IPS-11a (cell line): ENCODE data around the gene CHD8.
"Not testable (repeated sequence)": the region's sequence is repeated elsewhere in the genome, so short reads cannot be mapped to it uniquely, and the experiment has no call there.

ENCODE experiments used
- H3K4me3 ChIP-seq: one replicate; pipeline ENCODE4 v1.5.1; 2013; ENCODE audit warnings: low read depth, low read length, control low read depth

The CHD8 gene, protein sequence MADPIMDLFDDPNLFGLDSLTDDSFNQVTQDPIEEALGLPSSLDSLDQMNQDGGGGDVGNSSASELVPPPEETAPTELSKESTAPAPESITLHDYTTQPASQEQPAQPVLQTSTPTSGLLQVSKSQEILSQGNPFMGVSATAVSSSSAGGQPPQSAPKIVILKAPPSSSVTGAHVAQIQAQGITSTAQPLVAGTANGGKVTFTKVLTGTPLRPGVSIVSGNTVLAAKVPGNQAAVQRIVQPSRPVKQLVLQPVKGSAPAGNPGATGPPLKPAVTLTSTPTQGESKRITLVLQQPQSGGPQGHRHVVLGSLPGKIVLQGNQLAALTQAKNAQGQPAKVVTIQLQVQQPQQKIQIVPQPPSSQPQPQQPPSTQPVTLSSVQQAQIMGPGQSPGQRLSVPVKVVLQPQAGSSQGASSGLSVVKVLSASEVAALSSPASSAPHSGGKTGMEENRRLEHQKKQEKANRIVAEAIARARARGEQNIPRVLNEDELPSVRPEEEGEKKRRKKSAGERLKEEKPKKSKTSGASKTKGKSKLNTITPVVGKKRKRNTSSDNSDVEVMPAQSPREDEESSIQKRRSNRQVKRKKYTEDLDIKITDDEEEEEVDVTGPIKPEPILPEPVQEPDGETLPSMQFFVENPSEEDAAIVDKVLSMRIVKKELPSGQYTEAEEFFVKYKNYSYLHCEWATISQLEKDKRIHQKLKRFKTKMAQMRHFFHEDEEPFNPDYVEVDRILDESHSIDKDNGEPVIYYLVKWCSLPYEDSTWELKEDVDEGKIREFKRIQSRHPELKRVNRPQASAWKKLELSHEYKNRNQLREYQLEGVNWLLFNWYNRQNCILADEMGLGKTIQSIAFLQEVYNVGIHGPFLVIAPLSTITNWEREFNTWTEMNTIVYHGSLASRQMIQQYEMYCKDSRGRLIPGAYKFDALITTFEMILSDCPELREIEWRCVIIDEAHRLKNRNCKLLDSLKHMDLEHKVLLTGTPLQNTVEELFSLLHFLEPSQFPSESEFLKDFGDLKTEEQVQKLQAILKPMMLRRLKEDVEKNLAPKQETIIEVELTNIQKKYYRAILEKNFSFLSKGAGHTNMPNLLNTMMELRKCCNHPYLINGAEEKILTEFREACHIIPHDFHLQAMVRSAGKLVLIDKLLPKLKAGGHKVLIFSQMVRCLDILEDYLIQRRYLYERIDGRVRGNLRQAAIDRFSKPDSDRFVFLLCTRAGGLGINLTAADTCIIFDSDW (N-terminal part only)

DNA sequence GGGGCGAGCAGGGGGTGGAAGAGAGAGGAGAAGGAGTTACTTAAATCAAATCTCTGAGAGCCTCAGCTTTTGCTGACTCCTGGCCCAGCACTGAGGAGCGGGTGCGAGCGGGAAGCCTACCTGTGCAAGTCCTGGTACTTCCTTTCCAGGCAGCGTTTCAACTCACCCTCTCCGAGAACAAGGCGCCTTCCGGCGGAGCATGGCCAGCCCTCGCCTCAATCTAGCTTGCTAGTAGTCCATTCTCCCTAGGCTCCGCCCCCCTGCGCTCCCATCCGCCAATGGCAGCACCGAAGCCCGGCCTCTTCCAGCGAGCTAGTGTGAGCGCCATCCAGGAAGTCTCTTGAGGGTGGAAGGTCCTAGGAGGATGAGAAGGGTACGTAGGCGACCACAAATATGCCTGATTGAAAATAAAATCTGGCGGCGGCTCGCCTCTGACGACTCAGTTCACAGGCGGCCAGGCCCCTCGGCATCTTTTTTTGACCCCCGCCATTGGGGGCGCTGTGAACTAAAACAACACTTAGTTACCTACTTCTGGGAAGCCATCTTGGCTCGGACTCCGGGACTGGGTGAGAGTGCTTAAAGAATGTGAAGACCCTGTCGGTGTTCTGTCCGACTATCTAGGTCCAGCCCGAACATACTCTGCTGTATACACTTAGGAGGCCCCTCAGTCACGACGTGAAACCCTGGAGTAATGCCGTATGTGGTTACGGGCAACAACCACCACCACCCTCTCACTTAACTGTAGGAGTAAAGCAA lies at the start of gene CHD8:
CHD8 (minus strand) TSS at position 212 of the 756 bp plus-strand sequence. CDS start 24,480 bp downstream, outside the sequence.
- H3K4me3 ChIP-seq: peak within 1 kb of the TSS; percentile 82

- H3K4me3 ChIP-seq: no peak overlapping the region
Measured at GRCh38 chr14:21505012-21505553, 49.2 kb upstream of the CHD8 start.

DNA sequence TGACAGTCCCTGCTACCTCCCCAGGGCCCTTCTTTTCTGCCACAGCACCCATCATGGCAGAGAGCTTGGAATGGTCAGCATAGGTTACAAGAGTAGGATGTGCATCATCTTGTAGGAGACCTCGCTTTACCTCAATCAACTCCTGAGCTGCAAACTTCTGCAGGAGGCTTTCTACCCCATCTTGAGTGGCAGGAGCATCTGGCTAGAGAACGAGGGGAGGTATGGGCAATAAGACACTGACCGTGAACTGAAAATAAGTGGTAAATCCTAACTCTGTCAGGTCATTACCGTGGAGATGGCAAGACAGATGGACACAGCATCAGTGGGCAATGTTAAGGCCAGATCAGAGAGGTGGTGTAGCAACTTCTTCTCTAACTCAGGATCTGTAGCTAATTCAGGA lies 47.5 kb upstream of the CHD8 start:
- no peak overlapping the region for H3K4me3 ChIP-seq

GRCh38 chr14:21501568-21501967 lies 45.6 kb upstream of the CHD8 start:
- H3K4me3 ChIP-seq: no peak overlapping the region

- H3K4me3 ChIP-seq: no peak overlapping the region
Measured at GRCh38 chr14:21498540-21499526, 42.9 kb upstream of the CHD8 start.

DNA sequence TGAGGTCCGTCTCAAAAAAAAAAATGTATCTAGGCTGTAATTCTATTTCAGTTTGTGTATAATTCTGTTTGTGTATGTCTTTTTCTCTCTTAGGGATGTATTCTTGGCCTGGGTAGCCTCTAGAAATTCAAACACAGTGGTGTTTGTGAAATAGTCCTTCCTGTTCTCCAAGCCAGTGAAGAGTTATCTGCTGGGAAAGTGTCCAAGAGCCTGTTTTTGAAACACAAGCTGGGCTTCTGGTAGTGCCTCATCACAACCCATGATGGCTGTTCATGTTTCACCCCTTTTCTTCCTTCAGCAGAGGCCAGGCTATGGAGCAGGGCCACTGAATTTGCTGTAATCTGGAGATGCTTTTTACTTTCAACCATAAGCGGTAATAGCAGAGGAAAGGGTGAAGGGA lies 40.5 kb upstream of the CHD8 start:
- H3K4me3 ChIP-seq: no peak overlapping the region

DNA sequence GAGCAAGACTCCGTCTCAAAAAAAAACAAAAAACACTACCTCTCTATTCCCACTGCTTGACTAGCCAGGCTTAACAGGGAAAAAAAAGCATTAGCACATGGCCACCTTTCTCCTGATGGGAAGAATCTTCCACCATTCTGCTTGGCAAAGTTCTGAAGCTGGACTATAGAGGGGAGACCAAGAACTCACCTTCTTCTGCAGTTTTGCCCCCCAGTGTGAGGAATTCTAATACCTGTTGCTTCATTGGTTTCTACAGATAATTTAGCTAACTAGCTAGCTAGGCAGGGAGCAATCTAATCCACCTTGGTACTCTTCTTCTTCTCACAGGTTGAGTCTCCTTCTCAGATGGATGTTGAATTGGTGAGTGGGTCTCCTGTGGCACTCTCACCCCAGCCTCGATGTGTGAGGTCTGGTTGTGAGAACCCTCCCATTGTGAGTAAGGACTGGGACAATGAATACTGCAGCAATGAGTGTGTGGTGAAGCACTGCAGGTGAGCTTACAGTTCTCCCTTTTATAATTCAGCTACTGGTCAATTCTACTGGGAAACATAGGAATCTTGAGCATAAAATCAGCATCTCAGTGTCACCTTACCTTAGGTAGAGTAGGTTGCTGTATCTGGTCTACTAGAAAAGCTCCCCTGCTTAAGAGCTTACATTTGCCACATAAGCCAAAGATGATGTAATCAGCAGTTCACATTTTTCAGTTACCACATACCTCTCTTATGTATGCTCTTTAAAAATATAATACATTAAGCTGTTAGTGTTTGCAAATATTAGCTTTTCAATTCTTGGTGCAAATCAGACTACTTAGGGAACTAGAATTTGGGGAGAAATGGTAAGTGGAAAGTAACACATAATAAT lies 39.2 kb upstream of the CHD8 start:
- no peak overlapping the region for H3K4me3 ChIP-seq

DNA sequence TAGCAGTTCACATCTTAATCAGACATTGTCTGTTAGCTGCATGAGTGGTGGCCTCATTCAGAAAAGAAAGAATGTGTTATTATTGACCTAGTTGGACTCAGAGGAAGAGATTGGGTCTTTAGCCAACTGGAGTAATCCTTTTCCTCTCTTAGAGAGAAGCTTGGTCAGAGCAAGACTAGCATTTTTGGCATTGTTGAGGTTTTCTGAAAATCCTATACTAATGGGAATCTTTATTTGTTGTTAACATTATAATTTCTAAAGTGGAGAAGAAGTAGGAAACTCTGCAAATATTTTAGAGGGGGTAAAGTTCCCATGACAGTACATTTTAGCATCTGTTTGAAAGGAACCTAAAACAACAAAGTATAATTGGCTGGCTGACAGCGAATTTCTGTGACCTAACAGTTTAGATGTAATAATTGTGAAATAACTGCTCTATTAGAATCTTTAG lies 30.7 kb upstream of the CHD8 start:
- no peak overlapping the region for H3K4me3 ChIP-seq

DNA sequence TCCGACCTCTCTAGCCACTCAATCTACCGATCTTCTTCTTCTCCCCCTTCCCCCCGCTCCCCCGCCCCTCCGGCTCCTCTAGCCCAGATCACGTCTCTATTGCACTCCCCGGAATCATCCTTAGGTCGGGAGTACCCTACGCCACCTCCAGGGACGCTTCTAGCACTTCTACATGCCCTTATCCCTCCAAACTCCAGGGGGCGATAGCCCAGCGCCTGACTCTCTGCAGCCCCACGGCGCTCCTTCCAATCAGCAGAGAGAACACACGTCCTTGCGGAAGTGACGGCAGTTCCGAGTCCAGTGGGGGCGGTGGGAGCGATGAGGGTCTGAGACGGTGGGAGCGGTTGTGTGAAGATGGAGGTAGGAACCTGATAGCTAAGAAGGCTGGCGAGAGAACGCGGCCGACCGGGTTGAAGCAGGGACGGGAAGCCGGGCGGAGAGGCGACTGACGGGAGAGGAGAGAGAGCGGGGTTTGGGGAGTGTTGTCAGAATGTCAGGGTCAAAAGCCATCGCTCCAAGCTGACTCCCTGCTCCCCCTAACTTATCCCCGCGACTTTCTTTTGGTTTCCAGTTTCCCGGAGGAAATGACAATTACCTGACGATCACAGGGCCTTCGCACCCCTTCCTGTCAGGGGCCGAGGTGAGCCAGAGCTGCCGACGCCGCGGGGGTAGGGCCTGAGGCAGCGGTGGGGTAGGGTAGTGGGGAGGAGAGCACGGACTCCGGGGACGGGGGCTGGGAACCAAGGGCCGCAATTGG lies 21.2 kb upstream of the CHD8 start, which contains the start of the genes RAB2B and TOX4:
RAB2B (minus strand) TSS at position 35 of the 757 bp plus-strand sequence. CDS start 87 bp downstream, outside the sequence.
TOX4 (plus strand) TSS at position 271 of the 757 bp plus-strand sequence; CDS start at position 355, 84 bp downstream.
- H3K4me3 ChIP-seq: peak within 1 kb of the TSS; percentile 98

GRCh38 chr14:21476523-21476924 lies 20.6 kb upstream of the CHD8 start:
- peak overlapping the region; percentile 98 for H3K4me3 ChIP-seq

DNA sequence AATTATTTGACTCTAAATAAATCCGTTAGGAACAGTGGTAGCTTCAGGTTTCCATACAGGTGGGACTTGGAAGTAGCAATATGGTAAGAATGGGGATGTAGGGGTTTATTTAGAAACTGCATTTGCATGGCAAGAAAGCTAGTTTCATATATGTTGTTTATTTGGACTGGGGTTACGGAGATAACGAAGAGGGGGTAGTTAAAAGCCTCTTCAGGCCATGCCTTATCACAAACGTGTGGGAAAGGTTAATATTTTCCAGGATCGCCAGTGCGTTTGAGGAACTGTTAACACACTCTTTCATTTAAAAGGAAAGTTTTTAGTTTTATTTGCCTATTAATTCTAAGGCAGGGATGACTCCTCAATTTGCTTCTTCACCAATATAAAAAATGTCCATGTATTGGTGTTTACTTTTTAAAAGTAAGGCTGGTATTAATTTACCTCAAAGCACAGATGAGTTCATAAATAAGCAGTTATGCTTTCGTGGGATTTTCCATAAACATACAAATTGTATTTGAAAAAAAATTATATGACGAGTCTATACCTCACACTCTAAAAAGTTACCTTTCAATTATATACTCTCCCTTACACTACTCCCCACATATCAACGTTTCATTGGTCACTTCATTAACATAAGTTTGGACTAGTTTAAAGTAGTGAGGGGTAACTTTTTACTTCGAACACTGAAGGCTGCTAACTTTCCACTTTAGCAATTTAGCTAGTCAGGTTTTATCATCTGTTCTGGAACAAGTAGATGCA lies 20.0 kb upstream of the CHD8 start:
- peak overlapping the region; percentile 98 for H3K4me3 ChIP-seq

DNA sequence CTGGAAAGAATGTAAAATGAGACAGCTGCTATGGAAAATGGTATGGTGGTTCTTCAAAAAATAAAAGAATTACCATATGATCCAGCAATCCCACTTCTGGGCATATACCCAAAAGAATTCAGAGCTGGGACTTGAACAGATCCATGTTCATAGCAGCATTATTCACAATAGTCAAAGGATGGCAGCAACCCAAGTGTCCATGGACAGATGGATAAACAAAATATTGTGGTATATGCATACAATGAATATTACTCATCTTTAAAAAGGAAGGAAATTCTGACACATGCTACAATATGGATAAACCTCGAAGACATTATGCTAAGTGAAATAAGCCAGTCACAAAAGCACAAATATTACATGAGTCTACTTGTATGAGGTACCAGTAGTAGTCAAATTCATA lies 11.7 kb upstream of the CHD8 start:
- no peak overlapping the region for H3K4me3 ChIP-seq

- H3K4me3 ChIP-seq: peak overlapping the region; percentile 82
Measured at GRCh38 chr14:21455592-21455911, 371 bp downstream of the CHD8 start.

- H3K4me3 ChIP-seq: peak overlapping the region; percentile 82
Measured at GRCh38 chr14:21454843-21455544, 929 bp downstream of the CHD8 start.

DNA sequence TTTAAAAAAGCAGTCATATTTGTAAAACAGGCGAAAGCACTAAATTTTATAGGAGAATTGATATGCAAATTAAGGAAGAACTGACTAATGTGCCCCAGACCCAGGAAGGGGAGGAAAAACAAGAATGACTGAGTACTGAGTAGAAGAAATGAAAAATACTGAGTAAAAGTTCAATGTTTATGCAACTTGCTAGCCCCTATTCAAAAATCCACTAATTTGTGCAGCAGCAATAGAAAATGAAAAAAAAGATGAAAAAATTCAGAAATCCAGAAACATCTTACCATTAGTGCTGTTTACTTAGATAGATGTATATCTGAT lies 6.1 kb downstream of the CHD8 start:
- no peak overlapping the region for H3K4me3 ChIP-seq

DNA sequence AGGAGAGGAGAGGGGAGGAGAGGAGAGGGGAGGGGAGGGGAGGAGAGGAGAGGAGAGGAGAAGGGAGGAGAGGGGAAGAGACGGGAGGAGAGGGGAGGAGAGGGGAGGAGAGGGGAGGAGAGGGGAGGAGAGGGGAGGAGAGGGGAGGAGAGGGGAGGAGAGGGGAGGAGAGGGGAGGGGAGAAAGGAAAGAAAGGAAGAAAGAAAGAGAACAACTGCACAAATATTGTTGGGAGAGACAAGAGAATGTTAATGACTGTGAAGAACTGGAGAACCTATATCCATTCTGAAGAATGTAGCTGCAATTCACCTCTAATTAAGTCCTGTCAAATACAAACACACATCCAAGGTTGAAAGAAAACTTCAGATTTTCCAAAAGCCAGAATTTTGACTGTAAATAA lies 13.3 kb downstream of the CHD8 start:
- not testable (repeated sequence) for H3K4me3 ChIP-seq
